Measurements from ENCODE around the gene HPGD.

DNA sequence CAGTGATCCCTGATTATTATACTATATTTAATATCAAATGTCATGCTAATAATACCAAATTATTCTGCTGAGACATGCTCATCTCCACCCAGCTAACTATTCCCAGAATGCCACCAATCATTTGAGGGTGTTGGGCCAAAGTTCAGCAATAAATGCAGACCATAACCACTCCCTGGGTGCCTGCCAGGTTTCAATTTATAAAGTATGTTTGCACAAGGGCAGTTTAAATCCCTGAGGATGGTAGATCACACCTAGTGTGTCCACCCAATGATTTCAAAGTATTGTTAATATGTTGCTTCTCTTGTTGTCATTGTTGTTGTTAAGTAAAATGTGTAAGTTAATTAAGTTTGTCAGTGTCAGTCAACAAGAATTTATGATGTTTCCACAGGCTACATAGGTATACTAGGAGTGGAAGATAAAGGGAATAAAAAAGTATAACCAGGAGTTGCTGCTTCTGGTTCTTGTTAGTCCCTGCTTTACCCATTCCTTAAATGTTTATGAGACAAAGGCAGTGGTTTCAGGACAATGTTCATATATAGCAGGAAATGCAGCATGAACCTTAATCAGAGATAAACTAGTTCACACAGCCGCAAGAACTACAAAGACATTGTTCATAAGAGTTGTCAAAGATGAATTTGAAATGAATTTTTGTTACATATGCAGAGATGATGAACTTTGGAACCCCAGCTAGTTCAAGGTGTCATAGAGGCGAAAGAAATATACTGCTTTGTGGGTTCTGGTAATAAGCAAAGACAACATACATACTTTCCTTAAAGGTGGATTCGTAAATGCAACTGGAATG lies 25.5 kb downstream of the HPGD start:
- no peak for TF ChIP-seq CTCF (conservative IDR thresholded peaks at IDR 0.05; ENCODE audit: low read length)
- no peak for TF ChIP-seq EZH2phosphoT487 (IDR thresholded peaks at IDR 0.05; ENCODE audit: borderline replicate concordance, low read depth, low read length)
